ENCODE data around the gene CDK17. TPM values are rescaled to one million over a fixed set of nuclear protein-coding genes. Genes with fewer than 3 reads are reported as not detected.
A peak's percentile ranks its signal among the peaks of the same experiment; 100 is the strongest.

CDK17 gene
- total and polyA plus RNA-seq, 2 of the 8 experiments (the other 6 are each of a cell fraction or from before 2014, with no cell fraction given): 5.8 to 20.0 TPM

DNA sequence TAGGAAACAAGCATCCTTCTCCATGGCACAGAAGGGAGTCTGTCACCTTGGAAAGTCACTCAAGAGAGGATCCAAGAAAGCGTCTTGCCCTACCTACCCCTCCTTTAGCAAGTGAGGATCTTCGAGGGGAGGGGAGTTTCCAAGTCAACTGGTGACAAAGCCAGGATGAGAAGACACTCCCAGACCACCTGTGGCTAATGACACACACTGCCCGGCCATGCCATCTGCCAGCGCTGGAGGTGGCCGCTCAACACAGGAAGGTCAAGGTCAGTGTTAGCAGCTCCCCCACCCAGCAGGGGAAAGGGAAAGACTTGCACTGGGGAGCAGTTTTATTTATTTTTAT is 164.8 kb downstream of the CDK17 start:
- H3K56ac ChIP-seq (replicated peaks; ENCODE audit: insufficient read length, low read depth, low read length): no peak overlapping the region
- WGBS, 2 experiments (ENCODE audit: extremely low coverage in 1 of 2, insufficient coverage in 1 of 2, insufficient read length in 1 of 2, insufficient replicate concordance in 2 of 2, low coverage in 1 of 2, low lambda C conversion rate in 2 of 2, missing lambda C conversion rate in 1 of 2): 81% methylated on average over 5 of the region's 5 CpGs; no CpG with 5 or more reads in 1 of the 2 experiments
- no peak overlapping the region for H3K9ac ChIP-seq (replicated peaks in 1 of 4; ENCODE audit: extremely low read depth in 1 of 4, low read depth in 3 of 4, low read length in 3 of 4)
- no peak overlapping the region for H3K4me3 ChIP-seq (ENCODE audit: extremely low read depth in 1 of 4, insufficient read depth in 2 of 4, low read depth in 3 of 4, low read length in 4 of 4)
- H2AK5ac ChIP-seq (ENCODE audit: low read depth, low read length): no peak overlapping the region
- ChIA-PET CTCF (ENCODE audit: partially characterized antibody) (interaction anchor here (0.9 to 1.3 kb wide), 3 partner anchors 12 to 174 kb away, joined by 3 to 4 read pairs (median 3); no protein-coding TSS in a partner anchor), POLR2A (ENCODE audit: partially characterized antibody) (no interaction called here)
- no peak overlapping the region for H2BK5ac ChIP-seq (ENCODE audit: low read depth, low read length)
- no peak overlapping the region for H4K5ac ChIP-seq (ENCODE audit: insufficient read length, low read depth, low read length)
- no peak overlapping the region for H3K4ac ChIP-seq (replicated peaks; ENCODE audit: insufficient read length, low read depth, low read length)
- no peaks in the 10 kb centered on the region for H3K79me1 ChIP-seq (ENCODE audit: low read depth, low read length)
- no peak for DNase-seq (ENCODE audit: low read depth in 1 of 2, low spot score in 2 of 2)
- no peak overlapping the region for H2AFZ ChIP-seq (ENCODE audit: low read length)
- no peaks in the 10 kb centered on the region for H3K36me3 ChIP-seq (ENCODE audit: control insufficient read depth in 2 of 4, insufficient read depth in 4 of 4, low read length in 3 of 4)
- no peaks in the 10 kb centered on the region for H3K9me3 ChIP-seq (ENCODE audit: insufficient read depth in 2 of 2, low read depth in 1 of 2, low read length in 1 of 2)
- no peak overlapping the region for H4K91ac ChIP-seq (replicated peaks; ENCODE audit: insufficient read length, low read length)
- no peak overlapping the region for H2BK120ac ChIP-seq (replicated peaks; ENCODE audit: low read depth, low read length)
- H2BK20ac ChIP-seq (ENCODE audit: low read length): no peak overlapping the region
- no peaks in the 10 kb centered on the region for H3K23me2 ChIP-seq (ENCODE audit: low read depth, low read length)
- no peaks in the 10 kb centered on the region for H3K79me2 ChIP-seq (ENCODE audit: control insufficient read depth in 1 of 2, insufficient read depth in 2 of 2, low read length in 2 of 2)
- no peak overlapping the region for H2BK12ac ChIP-seq (ENCODE audit: low read depth, low read length)
- H3K27me3 ChIP-seq (replicated peaks in 1 of 4; ENCODE audit: control insufficient read depth in 3 of 4, extremely low read depth in 1 of 4, insufficient read depth in 3 of 4, low read length in 3 of 4): no peaks in the 10 kb centered on the region
- H3K23ac ChIP-seq (ENCODE audit: insufficient read length): no peak overlapping the region
- H2BK15ac ChIP-seq (ENCODE audit: low read length): 0 out of 2 replicates have a peak overlapping the region, but pooled peaks have one; percentile 46
- FAIRE-seq: no peak
- no peak overlapping the region for H3K18ac ChIP-seq (ENCODE audit: extremely low read depth, low read length)
- no peak overlapping the region for H3K4me2 ChIP-seq (ENCODE audit: insufficient read depth in 1 of 2, low read depth in 2 of 2, low read length in 2 of 2)
- TF ChIP-seq CBX8 (IDR thresholded peaks at IDR 0.05; ENCODE audit: borderline replicate concordance, low read depth, low read length): no peak
- no peak overlapping the region for H3K14ac ChIP-seq (ENCODE audit: insufficient read length)
- no peak overlapping the region for H3K27ac ChIP-seq (ENCODE audit: low read depth, low read length)
- no peak overlapping the region for H4K8ac ChIP-seq (ENCODE audit: extremely low read depth, insufficient read depth, low read length)
- no peaks in the 10 kb centered on the region for H4K20me1 ChIP-seq (replicated peaks in 1 of 2; ENCODE audit: control insufficient read depth in 1 of 2, insufficient read depth in 2 of 2, low read length in 2 of 2)
- peaks cover 0 to 2% (median 0%) of the 10 kb centered on the region in 4 experiments; a peak in 1 of 7 replicates for H3K4me1 ChIP-seq (replicated peaks in 1 of 4; ENCODE audit: control insufficient read depth in 3 of 4, insufficient read depth in 4 of 4, low read length in 3 of 4)
